ENCODE results near the gene HOXD3. TPM values are rescaled to one million over a fixed set of nuclear protein-coding genes. Genes with fewer than 3 reads are reported as not detected.

The HOXD3 gene
- polyA plus RNA-seq, 2 of the 4 experiments (the other 2 are of a cell fraction): 0.18 to 0.27 TPM

GRCh38 chr2:176205126-176205525 lies 48.0 kb downstream of the HOXD3 start:
- no peaks in the 10 kb centered on the region for H3K9me3 ChIP-seq
- POLR2A ChIA-PET: no interaction called here

GRCh38 chr2:176206136-176206535 lies 49.0 kb downstream of the HOXD3 start:
- Histone ChIP-seq H3K4me1 (no peaks in the 10 kb centered on the region), H3K4me2 (no peak overlapping the region), H3K4me3 (no peak overlapping the region), H3K9me3 (no peaks in the 10 kb centered on the region), H3K27ac (no peak overlapping the region)
- WGBS (ENCODE audit: missing lambda C conversion rate): 81% methylated on average over 2 of the region's 2 CpGs
- CTCF ChIA-PET: no interaction called here
- POLR2A ChIA-PET: no interaction called here
- no peak for ATAC-seq
- DNase-seq (ENCODE audit: low read depth in 1 of 2, low spot score in 1 of 2): no peak
- no peak for FAIRE-seq
- TF ChIP-seq HOXB13 (CRISPR knock-in tag; IDR thresholded peaks at IDR 0.05; ENCODE audit: low read depth): no peak
- TF ChIP-seq RFX5 (IDR thresholded peaks at IDR 0.05): no peak
- TF ChIP-seq MYC (IDR thresholded peaks at IDR 0.05; ENCODE audit: borderline replicate concordance, low read length): no peak
- no peak for TF ChIP-seq RNF2 (IDR thresholded peaks at IDR 0.05; ENCODE audit: borderline replicate concordance, low read depth)
- no peak for TF ChIP-seq EHF (CRISPR knock-in tag; IDR thresholded peaks at IDR 0.05)
- TF ChIP-seq CEBPB (IDR thresholded peaks at IDR 0.05): no peak
- no peak for TF ChIP-seq TP53 (CRISPR knock-in tag; IDR thresholded peaks at IDR 0.05)
- TF ChIP-seq FOSL2 (IDR thresholded peaks at IDR 0.05): no peak
- no peak for TF ChIP-seq FOSL2 (CRISPR knock-in tag; IDR thresholded peaks at IDR 0.05)
- no peak for TF ChIP-seq ZFP36 (IDR thresholded peaks at IDR 0.05; ENCODE audit: borderline replicate concordance, partially characterized antibody)
- TF ChIP-seq ZC3H11A (IDR thresholded peaks at IDR 0.05): no peak
- TF ChIP-seq RCOR1 (IDR thresholded peaks at IDR 0.05; ENCODE audit: low read depth, low read length): no peak
- TF ChIP-seq CHD2 (IDR thresholded peaks at IDR 0.05; ENCODE audit: low read length, partially characterized antibody): no peak
- TF ChIP-seq MAFK (IDR thresholded peaks at IDR 0.05; ENCODE audit: partially characterized antibody): no peak
- TF ChIP-seq CBX8 (IDR thresholded peaks at IDR 0.05): no peak
- TF ChIP-seq RAD21 (conservative IDR thresholded peaks at IDR 0.05 in 1 of 2, IDR thresholded peaks at IDR 0.05 in 1 of 2): no peak
- no peak for TF ChIP-seq BHLHE40 (IDR thresholded peaks at IDR 0.05; ENCODE audit: low read depth, low read length)

More at GRCh38 chr2:176205126-176205525, 48.0 kb downstream of the HOXD3 start:
- WGBS (ENCODE audit: missing lambda C conversion rate): 13% methylated on average over 1 of the region's 1 CpG
- TF ChIP-seq HDAC2 (IDR thresholded peaks at IDR 0.05): no peak
- no peak for TF ChIP-seq ZFP36 (IDR thresholded peaks at IDR 0.05; ENCODE audit: borderline replicate concordance, partially characterized antibody)
- TF ChIP-seq PHF8 (IDR thresholded peaks at IDR 0.05; ENCODE audit: borderline replicate concordance, low read depth): no peak
- no peak for TF ChIP-seq MAFK (IDR thresholded peaks at IDR 0.05; ENCODE audit: partially characterized antibody)
- no peak for TF ChIP-seq MAX (IDR thresholded peaks at IDR 0.05)
- TF ChIP-seq RARB (CRISPR knock-in tag; IDR thresholded peaks at IDR 0.05): no peak
- no peak for TF ChIP-seq RNF2 (IDR thresholded peaks at IDR 0.05; ENCODE audit: borderline replicate concordance, low read depth)
- TF ChIP-seq HEYL (CRISPR knock-in tag; IDR thresholded peaks at IDR 0.05): no peak
- TF ChIP-seq ESRRA (IDR thresholded peaks at IDR 0.05; ENCODE audit: borderline replicate concordance, low read length): no peak
- no peak for TF ChIP-seq ELK1 (IDR thresholded peaks at IDR 0.05; ENCODE audit: low read depth, low read length)
- no peak for TF ChIP-seq MAZ (IDR thresholded peaks at IDR 0.05; ENCODE audit: borderline replicate concordance, low read depth, low read length)
- TF ChIP-seq EP300 (IDR thresholded peaks at IDR 0.05): no peak
- H3K27ac ChIP-seq: no peak overlapping the region
- H3K4me1 ChIP-seq: no peaks in the 10 kb centered on the region
- FAIRE-seq: no peak
- no peak overlapping the region for H3K4me3 ChIP-seq
- CTCF ChIA-PET: interaction anchor here (1.0 to 1.2 kb wide), 2 partner anchors 65 to 250 kb away, joined by 3 to 5 read pairs; no protein-coding TSS in a partner anchor
- no peak overlapping the region for H3K4me2 ChIP-seq
- no peak for DNase-seq (ENCODE audit: low read depth in 1 of 2, low spot score in 1 of 2)
- ATAC-seq: no peak

- 6% methylated on average over 2 of the region's 2 CpGs for WGBS (ENCODE audit: missing lambda C conversion rate)
- Histone ChIP-seq H3K4me1 (no peaks in the 10 kb centered on the region), H3K27ac (no peak overlapping the region), H3K4me3 (no peak overlapping the region), H3K9me3 (no peaks in the 10 kb centered on the region), H3K4me2 (no peak overlapping the region)
- ATAC-seq: no peak
- TF ChIP-seq POLR2A (IDR thresholded peaks at IDR 0.05; ENCODE audit: low read length) (no peak), RAD21 (conservative IDR thresholded peaks at IDR 0.05 in 1 of 2, IDR thresholded peaks at IDR 0.05 in 1 of 2) (no peak), FOXS1 (CRISPR knock-in tag; IDR thresholded peaks at IDR 0.05) (no peak), ZSCAN20 (CRISPR knock-in tag; IDR thresholded peaks at IDR 0.05) (no peak), HES2 (IDR thresholded peaks at IDR 0.05) (no peak), NR3C1 (IDR thresholded peaks at IDR 0.05) (no peak), MAZ (IDR thresholded peaks at IDR 0.05; ENCODE audit: borderline replicate concordance, low read depth, low read length) (no peak), HOXB13 (CRISPR knock-in tag; IDR thresholded peaks at IDR 0.05; ENCODE audit: low read depth) (no peak), PBX3 (IDR thresholded peaks at IDR 0.05) (no peak), KDM1A (IDR thresholded peaks at IDR 0.05; ENCODE audit: low read depth) (no peak), ZFP36 (IDR thresholded peaks at IDR 0.05; ENCODE audit: borderline replicate concordance, partially characterized antibody) (no peak), MYC (IDR thresholded peaks at IDR 0.05; ENCODE audit: borderline replicate concordance, low read length) (no peak), RCOR1 (IDR thresholded peaks at IDR 0.05; ENCODE audit: low read depth, low read length) (no peak), RFX5 (IDR thresholded peaks at IDR 0.05) (no peak)
- no peak for DNase-seq (ENCODE audit: low read depth in 1 of 2, low spot score in 1 of 2)
- POLR2A ChIA-PET: no interaction called here
- CTCF ChIA-PET: no interaction called here
- no peak for FAIRE-seq
These were observed 49.6 kb downstream of the HOXD3 start for GRCh38 chr2:176206682-176207081.

Measured in A549 (cell line).